ENCODE measurements around the gene EBF3. TPM values are rescaled to one million over a fixed set of nuclear protein-coding genes. Genes with fewer than 3 reads are reported as not detected.

The EBF3 gene
- total RNA-seq, 4 donors from 2014 or later = 5.5 to 10.4 (median 8.2) TPM

DNA sequence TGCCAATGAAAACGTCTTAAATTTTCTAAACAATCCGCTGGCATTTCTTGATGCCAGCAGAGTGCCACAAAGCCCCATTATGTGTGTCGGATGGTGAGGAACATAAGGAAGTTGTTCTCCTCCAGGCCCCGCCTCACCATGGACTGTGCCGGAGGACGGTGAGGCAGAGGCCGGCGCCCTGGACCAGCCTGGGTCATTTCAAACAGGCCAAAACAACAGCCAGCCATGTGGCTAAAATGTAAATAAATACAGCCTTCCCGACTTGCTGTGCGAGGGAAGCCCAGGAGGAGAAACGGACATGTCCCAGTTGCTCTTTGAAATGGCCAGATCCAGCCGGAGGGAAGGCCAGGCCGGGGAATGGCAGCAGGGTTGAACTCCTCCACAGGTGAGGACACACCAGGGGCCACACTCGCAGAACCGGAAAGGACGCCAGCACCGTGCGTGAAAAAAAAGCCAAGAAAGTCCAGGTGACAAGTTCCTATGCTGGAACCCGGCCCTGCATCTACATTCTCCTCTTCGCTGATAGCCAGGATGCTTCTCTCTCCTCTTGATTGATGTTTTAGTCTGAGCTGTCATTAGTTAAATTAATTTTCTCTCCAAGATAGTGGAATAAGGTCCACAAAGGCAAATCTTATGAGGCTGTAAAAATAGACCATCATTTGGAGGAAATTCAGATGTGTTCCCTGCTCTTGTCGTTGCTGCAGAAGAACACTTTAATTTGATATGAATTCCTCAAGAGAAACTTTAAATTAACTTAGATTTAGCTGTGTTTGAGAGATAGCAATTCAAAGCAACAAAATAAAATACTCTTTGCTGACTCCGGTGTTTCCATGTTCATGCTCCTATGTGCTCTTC, 64.6 kb downstream of the EBF3 start:
- ATAC-seq (no peak), DNase-seq (no peak)
- Histone ChIP-seq H3K27ac (no peak overlapping the region), H3K4me1 (peaks cover under 1 to 4% of the 10 kb centered on the region in 2 donors), H3K9me3 (no peaks in the 10 kb centered on the region), H3K27me3 (no peaks in the 10 kb centered on the region), H3K36me3 (no peaks in the 10 kb centered on the region), H3K4me3 (no peak overlapping the region)
- in situ Hi-C loops (cut with MboI; ENCODE audit: low sequenced_read_pairs in 4 of 4) (no loop called here), intact Hi-C loops (cut with DNase I; ENCODE audit: low total_unique reads) (no loop called here)
- no peak for TF ChIP-seq CTCF (IDR thresholded peaks at IDR 0.05 in 4 of 5, conservative IDR thresholded peaks at IDR 0.05 in 1 of 5)
- no peak for TF ChIP-seq POLR2A (IDR thresholded peaks at IDR 0.05)

DNA sequence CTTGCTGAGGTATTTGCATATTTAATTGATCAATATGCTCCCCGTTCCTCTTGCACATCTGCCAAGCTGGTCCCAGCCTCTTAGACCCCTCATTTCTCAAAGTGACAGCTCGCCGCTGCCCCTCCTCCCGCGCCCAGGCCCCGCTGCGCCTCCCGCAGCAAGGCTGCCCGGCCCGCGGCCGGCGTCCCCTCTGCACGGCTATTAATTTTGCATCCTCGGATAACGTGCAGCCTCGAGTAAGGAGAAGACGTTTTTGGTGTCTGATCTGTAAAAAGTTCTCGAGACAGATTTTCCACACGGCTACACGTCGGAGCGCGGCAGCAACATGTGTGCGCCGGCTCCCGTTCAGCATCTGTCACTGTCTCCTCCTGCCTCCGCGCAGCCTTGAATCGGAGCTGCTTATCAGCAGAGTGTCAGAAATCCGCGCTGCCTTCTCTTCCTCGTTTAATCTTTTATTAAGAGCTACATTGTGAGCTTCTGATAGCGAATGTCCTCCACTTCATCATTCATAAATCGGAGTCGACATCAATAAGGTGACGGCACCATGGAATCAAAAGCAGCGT, 65.3 kb downstream of the EBF3 start:
- intact Hi-C loops (cut with DNase I; ENCODE audit: low total_unique reads) (no loop called here), in situ Hi-C loops (cut with MboI; ENCODE audit: low sequenced_read_pairs in 4 of 4) (no loop called here)
- TF ChIP-seq CTCF (IDR thresholded peaks at IDR 0.05 in 4 of 5, conservative IDR thresholded peaks at IDR 0.05 in 1 of 5) (no peak), POLR2A (IDR thresholded peaks at IDR 0.05) (no peak)
- Histone ChIP-seq H3K27ac (no peak overlapping the region), H3K4me3 (no peak overlapping the region), H3K36me3 (no peaks in the 10 kb centered on the region), H3K9me3 (no peaks in the 10 kb centered on the region), H3K27me3 (no peaks in the 10 kb centered on the region), H3K4me1 (peaks cover 7 to 8% of the 10 kb centered on the region in 2 donors)
- ATAC-seq (no peak), DNase-seq (no peak)

DNA sequence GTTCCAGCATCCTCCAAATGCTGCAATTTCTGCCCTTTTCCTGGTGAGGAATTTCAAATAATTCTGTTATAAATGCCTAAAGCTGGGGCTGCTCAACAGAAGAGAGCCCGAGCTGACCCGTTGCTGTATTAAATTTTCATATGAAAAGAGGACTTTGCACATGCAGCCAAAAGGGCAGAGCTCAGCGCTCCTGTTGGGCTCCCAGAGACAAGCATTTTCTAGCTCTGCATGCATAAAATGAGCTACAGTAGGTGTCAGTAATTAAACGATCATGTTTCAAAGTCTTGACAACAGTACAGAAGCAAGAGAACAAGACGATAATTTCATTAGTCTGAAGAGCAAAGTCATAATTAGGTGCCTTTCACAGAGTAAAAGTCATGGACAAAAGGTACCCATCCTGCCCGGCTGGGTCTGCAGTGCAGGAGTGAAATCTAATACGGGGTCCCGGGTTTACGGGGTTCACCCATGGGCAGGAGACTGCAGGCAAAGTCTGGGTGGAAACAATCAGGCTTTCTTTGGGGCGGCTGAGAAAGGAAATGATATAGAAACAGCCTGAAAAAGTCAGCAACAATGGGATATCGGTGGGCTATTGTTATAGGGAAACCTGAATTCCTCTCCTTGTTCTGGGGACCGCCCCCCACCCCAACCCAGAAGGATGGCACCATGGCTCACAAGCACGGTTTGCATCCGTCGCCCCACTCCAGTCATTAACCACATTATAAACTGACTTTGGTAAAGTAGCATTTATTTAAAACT, 66.0 kb downstream of the EBF3 start:
- intact Hi-C loops (cut with DNase I; ENCODE audit: low total_unique reads) = no loop called here
- DNase-seq (no peak), ATAC-seq (no peak)
- no peaks in the 10 kb centered on the region for H3K27me3 ChIP-seq
- in situ Hi-C loops (cut with MboI; ENCODE audit: low sequenced_read_pairs in 4 of 4) = no loop called here
- TF ChIP-seq POLR2A (IDR thresholded peaks at IDR 0.05) (no peak), CTCF (IDR thresholded peaks at IDR 0.05 in 4 of 5, conservative IDR thresholded peaks at IDR 0.05 in 1 of 5) (no peak)
- H3K36me3 ChIP-seq = no peaks in the 10 kb centered on the region
- no peak overlapping the region for H3K27ac ChIP-seq
- H3K4me3 ChIP-seq = no peak overlapping the region
- no peaks in the 10 kb centered on the region for H3K9me3 ChIP-seq
- peaks cover 12 to 13% of the 10 kb centered on the region in 2 donors for H3K4me1 ChIP-seq

DNA sequence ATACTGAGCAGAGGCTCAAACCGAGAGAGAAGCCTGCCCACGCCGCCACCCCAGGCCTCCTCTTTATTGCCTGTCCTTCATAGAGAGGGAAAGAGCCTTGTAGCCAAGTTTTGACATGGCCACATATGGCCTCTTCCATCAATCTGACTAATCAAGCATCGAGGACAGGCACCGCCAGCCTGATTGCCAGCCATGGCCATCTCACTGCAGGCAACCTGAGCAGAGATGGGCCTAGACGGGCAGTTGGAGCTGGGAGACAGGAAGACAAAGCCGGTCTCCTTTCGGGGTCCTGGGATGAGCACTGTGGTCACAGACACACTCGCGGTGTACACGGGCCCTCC, 67.2 kb downstream of the EBF3 start:
- Histone ChIP-seq H3K4me3 (no peak overlapping the region), H3K9me3 (no peaks in the 10 kb centered on the region), H3K4me1 (peaks cover 18 to 23% of the 10 kb centered on the region in 2 donors), H3K27ac (no peak overlapping the region), H3K27me3 (no peaks in the 10 kb centered on the region), H3K36me3 (no peaks in the 10 kb centered on the region)
- ATAC-seq (no peak), DNase-seq (no peak)
- intact Hi-C loops (cut with DNase I; ENCODE audit: low total_unique reads) (no loop called here), in situ Hi-C loops (cut with MboI; ENCODE audit: low sequenced_read_pairs in 4 of 4) (no loop called here)
- TF ChIP-seq CTCF (IDR thresholded peaks at IDR 0.05 in 4 of 5, conservative IDR thresholded peaks at IDR 0.05 in 1 of 5) (no peak), POLR2A (IDR thresholded peaks at IDR 0.05) (no peak)

Data from gastrocnemius medialis (tissue), 4 donors.